ENCODE results near the gene DNAJC28. TPM values are rescaled to one million over a fixed set of nuclear protein-coding genes. Genes with fewer than 3 reads are reported as not detected.

The DNAJC28 gene
- total RNA-seq, 1 experiment from 2014 or later: 3.4 TPM

DNA sequence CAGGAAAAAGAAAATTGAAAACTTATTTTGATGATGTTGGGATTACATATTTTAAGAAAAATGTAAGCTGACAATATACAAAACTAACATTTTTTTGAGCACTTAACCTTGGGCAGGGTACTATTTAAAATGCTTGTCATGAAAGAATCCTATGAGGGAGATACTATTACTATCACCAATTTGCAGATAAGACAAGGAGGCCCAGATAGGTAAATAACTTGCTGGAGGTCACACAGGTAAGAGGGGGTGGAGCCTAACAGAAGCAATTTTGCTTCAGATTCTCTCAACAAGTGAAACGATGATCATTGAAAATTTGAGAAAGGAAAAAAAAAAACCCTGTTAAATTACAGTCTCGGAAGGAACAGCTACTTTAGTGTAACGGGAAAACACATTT is 49.2 kb upstream of the DNAJC28 start:
- Histone ChIP-seq H4K5ac (ENCODE audit: insufficient read length, low read depth, low read length) (no peak overlapping the region), H3K4me1 (ENCODE audit: insufficient read depth, low read length) (no peaks in the 10 kb centered on the region), H4K8ac (replicated peaks; ENCODE audit: insufficient read length, low read depth, low read length) (no peak overlapping the region), H3K23me2 (ENCODE audit: insufficient read length, low read depth, low read length, poor library complexity, severe bottlenecking) (no peaks in the 10 kb centered on the region), H3K9me3 (ENCODE audit: control insufficient read depth, low read depth, low read length) (no peaks in the 10 kb centered on the region), H3K79me2 (ENCODE audit: insufficient read depth, low read length) (peaks cover 38% of the 10 kb centered on the region), H3K23ac (ENCODE audit: insufficient read length, low read depth, low read length) (no peak overlapping the region), H2AK5ac (ENCODE audit: insufficient read length, low read length) (no peak overlapping the region), H2BK15ac (ENCODE audit: low read depth, low read length) (no peak overlapping the region), H4K91ac (ENCODE audit: insufficient read length, low read depth, low read length) (no peak overlapping the region), H4K20me1 (ENCODE audit: control insufficient read depth, insufficient read depth, insufficient read length) (no peaks in the 10 kb centered on the region), H2BK12ac (ENCODE audit: insufficient read length, low read depth, low read length) (no peak overlapping the region), H3K4ac (ENCODE audit: low read depth, low read length) (no peak overlapping the region), H3K18ac (ENCODE audit: insufficient read length, low read depth, low read length) (no peak overlapping the region), H3K56ac (ENCODE audit: insufficient read length, low read depth, low read length) (no peak overlapping the region), H2BK20ac (ENCODE audit: low read depth, low read length, poor library complexity, severe bottlenecking) (no peak overlapping the region), H2BK120ac (ENCODE audit: low read depth, low read length, poor library complexity, severe bottlenecking) (no peak overlapping the region), H2AFZ (ENCODE audit: low read length) (no peak overlapping the region), H3T11ph (ENCODE audit: low read length) (no peak overlapping the region), H3K9ac (ENCODE audit: extremely low read depth, insufficient read length, low read length) (no peak overlapping the region), H3K27ac (ENCODE audit: insufficient read length, low read depth, low read length) (no peak overlapping the region), H3K27me3 (ENCODE audit: insufficient read depth, low read length) (no peaks in the 10 kb centered on the region), H2BK5ac (ENCODE audit: insufficient read length, low read length) (no peak overlapping the region), H3K79me1 (ENCODE audit: insufficient read depth, low read depth, low read length, poor library complexity, severe bottlenecking) (peaks cover 5% of the 10 kb centered on the region), H3K14ac (ENCODE audit: insufficient read depth, low read length) (no peak overlapping the region), H3K4me2 (ENCODE audit: insufficient read depth, insufficient read length, low read length) (peak overlapping the region; percentile 50)
- no peak for DNase-seq
- Mint-ChIP-seq H3K4me1 (peaks cover 24 to 27% of the 10 kb centered on the region in 2 experiments), H3K27me3 (ENCODE audit: low read depth) (no peaks in the 10 kb centered on the region), H3K9me3 (no peaks in the 10 kb centered on the region; a peak in 2 of 5 replicates), H3K27ac (peak overlapping the region in 2 of 3 experiments; percentile 45 to 77; a peak in 4 of 7 replicates), H3K4me3 (peak overlapping the region; percentile 97 to 99), H3K36me3 (ENCODE audit: insufficient read depth in 1 of 3, low read depth in 3 of 3) (peaks cover 29 to 61% (median 47%) of the 10 kb centered on the region in 3 experiments)
- whole genome bisulfite sequencing (ENCODE audit: extremely low coverage, insufficient read length, low lambda C conversion rate): no CpG with 5 or more reads among the region's 3 CpGs
- TF ChIP-seq, protein P1, sequence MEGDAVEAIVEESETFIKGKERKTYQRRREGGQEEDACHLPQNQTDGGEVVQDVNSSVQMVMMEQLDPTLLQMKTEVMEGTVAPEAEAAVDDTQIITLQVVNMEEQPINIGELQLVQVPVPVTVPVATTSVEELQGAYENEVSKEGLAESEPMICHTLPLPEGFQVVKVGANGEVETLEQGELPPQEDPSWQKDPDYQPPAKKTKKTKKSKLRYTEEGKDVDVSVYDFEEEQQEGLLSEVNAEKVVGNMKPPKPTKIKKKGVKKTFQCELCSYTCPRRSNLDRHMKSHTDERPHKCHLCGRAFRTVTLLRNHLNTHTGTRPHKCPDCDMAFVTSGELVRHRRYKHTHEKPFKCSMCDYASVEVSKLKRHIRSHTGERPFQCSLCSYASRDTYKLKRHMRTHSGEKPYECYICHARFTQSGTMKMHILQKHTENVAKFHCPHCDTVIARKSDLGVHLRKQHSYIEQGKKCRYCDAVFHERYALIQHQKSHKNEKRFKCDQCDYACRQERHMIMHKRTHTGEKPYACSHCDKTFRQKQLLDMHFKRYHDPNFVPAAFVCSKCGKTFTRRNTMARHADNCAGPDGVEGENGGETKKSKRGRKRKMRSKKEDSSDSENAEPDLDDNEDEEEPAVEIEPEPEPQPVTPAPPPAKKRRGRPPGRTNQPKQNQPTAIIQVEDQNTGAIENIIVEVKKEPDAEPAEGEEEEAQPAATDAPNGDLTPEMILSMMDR (conservative IDR thresholded peaks at IDR 0.05): no peak
